SK-N-SH (cell line): Measurements from ENCODE around the gene CLCN2. TPM values are rescaled to one million over a fixed set of nuclear protein-coding genes. Genes with fewer than 3 reads are reported as not detected.

Experiments
- CTCF ChIA-PET: fragments of 300-600, 350-600 bp; formaldehyde crosslinking; extraction: SDS; loops from one replicate; lab custom pipeline; 2021; lab: Yijun Ruan, JAX
- POLR2A ChIA-PET: fragments of 350-600 bp; sonication (Branson Sonifier 250); formaldehyde crosslinking; extraction: SDS; loops from one replicate; lab custom pipeline; 2020; ENCODE audit warnings: antibody characterized with exemption, inconsistent platforms; lab: Yijun Ruan, JAX
- DNase-seq: peaks from one replicate; pipeline ENCODE4 v3.0.0; 2012
- H2AFZ ChIP-seq: fragments of 200-600 bp; sonication (generic); 2 replicates; pipeline ENCODE4 v1.8.1; 2016; ENCODE audit warnings: antibody characterized with exemption, mild to moderate bottlenecking, low read depth
- H3F3A ChIP-seq: fragments of 200-600 bp; sonication (generic); replicated peaks from 2 replicates; pipeline ENCODE3; 2016; ENCODE audit warnings: antibody characterized with exemption, mild to moderate bottlenecking; ENCODE audit not compliant: insufficient read depth
- H3K27ac ChIP-seq, 2 experiments: fragments of 200-500 bp in 1 of 2; fragments of 200-600 bp in 1 of 2; sonication (Bioruptor generic) in 1 of 2; sonication (generic), shearing (Covaris generic) in 1 of 2; 2 replicates each; pipeline versions ENCODE4 v1.5.1 to v1.6.1; 2014 to 2016; ENCODE audit warnings: low read depth in 2 of 2, inconsistent platforms in 1 of 2, low read length in 1 of 2, mild to moderate bottlenecking in 1 of 2, mixed read lengths in 1 of 2
- H3K27me3 ChIP-seq: fragments of 200-600 bp; sonication (generic), shearing (Covaris generic); 2 replicates; pipeline ENCODE4 v1.6.1; 2016; ENCODE audit warnings: mixed run types; ENCODE audit not compliant: insufficient read depth
- H3K36me3 ChIP-seq, 2 experiments: fragments of 200-500 bp in 1 of 2; fragments of 200-600 bp in 1 of 2; sonication (Bioruptor generic) in 1 of 2; sonication (generic) in 1 of 2; replicated peaks in 1 of 2; 2 replicates each; pipeline versions ENCODE3 to v1.5.1; 2014 to 2016; ENCODE audit warnings: low read length in 1 of 2, mild to moderate bottlenecking in 1 of 2; ENCODE audit not compliant: insufficient read depth in 2 of 2, control insufficient read depth in 1 of 2
- H3K4me1 ChIP-seq, 2 experiments: fragments of 200-500 bp in 1 of 2; fragments of 200-600 bp in 1 of 2; sonication (Bioruptor generic) in 1 of 2; sonication (generic), shearing (Covaris generic) in 1 of 2; 2 replicates each; pipeline versions ENCODE4 v1.5.1 to v1.6.1; 2014 to 2016; ENCODE audit warnings: low read depth in 1 of 2, low read length in 1 of 2, mixed run types in 1 of 2; ENCODE audit not compliant: insufficient read depth in 2 of 2, control insufficient read depth in 1 of 2
- H3K4me2 ChIP-seq: fragments of 200-600 bp; sonication (generic), shearing (Covaris generic); 2 replicates; pipeline ENCODE4 v1.6.1; 2017; ENCODE audit warnings: mixed run types
- H3K4me3 ChIP-seq, 2 experiments: fragments of 200-500 bp in 1 of 2; fragments of 200-600 bp in 1 of 2; sonication (Bioruptor generic) in 1 of 2; sonication (generic), shearing (Covaris generic) in 1 of 2; 2 replicates each; pipeline versions ENCODE4 v1.5.1 to v1.8.1; 2014 to 2016; ENCODE audit warnings: low read depth in 2 of 2, inconsistent platforms in 1 of 2, low read length in 1 of 2, mild to moderate bottlenecking in 1 of 2, mixed read lengths in 1 of 2, moderate library complexity in 1 of 2
- H3K79me2 ChIP-seq: fragments of 200-600 bp; sonication (generic); 2 replicates; pipeline ENCODE4 v1.8.1; 2017; ENCODE audit warnings: mild to moderate bottlenecking; ENCODE audit not compliant: insufficient read depth
- H3K9ac ChIP-seq: fragments of 200-600 bp; sonication (generic); 2 replicates; pipeline ENCODE4 v1.6.1; 2017; ENCODE audit warnings: mixed run types
- H3K9me2 ChIP-seq: fragments of 200-600 bp; sonication (generic); 2 replicates; pipeline ENCODE4 v1.6.1; 2017; ENCODE audit warnings: mixed run types
- H3K9me3 ChIP-seq: fragments of 200-600 bp; sonication (generic); 2 replicates; pipeline ENCODE4 v1.6.1; 2017; ENCODE audit warnings: mixed run types, mild to moderate bottlenecking, moderate library complexity
- H4K20me1 ChIP-seq: fragments of 200-600 bp; sonication (generic); 2 replicates; pipeline ENCODE4 v1.6.1; 2017; ENCODE audit warnings: mild to moderate bottlenecking, mixed run types; ENCODE audit not compliant: insufficient read depth
- CTCF ChIP-seq: fragments of 200-600 bp; sonication (generic); IDR thresholded peaks from 2 replicates; pipeline ENCODE4 v1.6.1; 2017; ENCODE audit warnings: antibody characterized with exemption, mild to moderate bottlenecking, moderate library complexity
- ELF1 ChIP-seq: IDR thresholded peaks from 2 replicates; pipeline ENCODE4 v1.4.0; 2012
- EP300 ChIP-seq, 2 experiments: IDR thresholded peaks; 2 replicates each; pipeline versions ENCODE4 v1.4.0 to v1.6.1; 2012; ENCODE audit warnings: borderline replicate concordance in 1 of 2, low read depth in 1 of 2, low read length in 1 of 2
- EZH2phosphoT487 ChIP-seq: fragments of 200-600 bp; sonication (generic); IDR thresholded peaks from 2 replicates; pipeline ENCODE4 v1.6.1; 2017; ENCODE audit warnings: low read depth, mixed run types, mild to moderate bottlenecking, antibody characterized with exemption, moderate library complexity, borderline replicate concordance
- FOSL2 ChIP-seq: IDR thresholded peaks from 2 replicates; pipeline ENCODE4 v1.4.0; 2012; ENCODE audit warnings: low read depth, mild to moderate bottlenecking, moderate library complexity, borderline replicate concordance
- MAX ChIP-seq: IDR thresholded peaks from 2 replicates; pipeline ENCODE4 v1.4.0; 2012; ENCODE audit warnings: low read depth
- MEF2A ChIP-seq: IDR thresholded peaks from 2 replicates; pipeline ENCODE4 v1.4.0; 2012; ENCODE audit warnings: low read depth, borderline replicate concordance
- MXI1 ChIP-seq: IDR thresholded peaks from 2 replicates; pipeline ENCODE4 v1.6.1; 2012; ENCODE audit warnings: mild to moderate bottlenecking, low read depth, low read length, improper control_type of control experiment
- POLR2AphosphoS5 ChIP-seq: IDR thresholded peaks from 2 replicates; pipeline ENCODE4 v1.6.1; 2012; ENCODE audit warnings: low read depth, low read length
- RAD21 ChIP-seq: IDR thresholded peaks from 2 replicates; pipeline ENCODE4 v1.6.1; 2012; ENCODE audit warnings: mild to moderate bottlenecking, low read length
- RXRA ChIP-seq: IDR thresholded peaks from 2 replicates; pipeline ENCODE4 v1.4.0; 2012; ENCODE audit warnings: low read depth, mild to moderate bottlenecking, borderline replicate concordance
- TAF1 ChIP-seq: IDR thresholded peaks from 2 replicates; pipeline ENCODE4 v1.6.1; 2012; ENCODE audit warnings: low read depth, mild to moderate bottlenecking, low read length, moderate library complexity, borderline replicate concordance
- TEAD4 ChIP-seq: IDR thresholded peaks from 2 replicates; pipeline ENCODE4 v1.4.0; 2012; ENCODE audit warnings: mild to moderate bottlenecking, borderline replicate concordance; ENCODE audit not compliant: insufficient read depth
- USF1 ChIP-seq: IDR thresholded peaks from 2 replicates; pipeline ENCODE4 v1.4.0; 2012; ENCODE audit warnings: low read depth, borderline replicate concordance
- ZBTB33 ChIP-seq: IDR thresholded peaks from 2 replicates; pipeline ENCODE4 v1.4.0; 2012; ENCODE audit warnings: low read depth, borderline replicate concordance
- WGBS: methylation state at CpG from one replicate; pipeline ENCODE4 v1.1.6; 2017; ENCODE audit warnings: low lambda C conversion rate; 5-methylcytosine and 5-hydroxymethylcytosine counted together
- polyA plus RNA-seq, 3 experiments: library from polyadenylated mRNA; depleted of rRNA; stranded (reverse); fragments of >200 nt; gene quantifications; 2 replicates each; pipeline ENCODE4 v1.2.3, GENCODE V29; 2012

Gene CLCN2
- polyA plus RNA-seq, 1 of the 3 experiments (the other 2 are of a cell fraction) = 9.1 TPM

GRCh38 chr3:184325715-184326369, 35.6 kb downstream of the CLCN2 start:
- Histone ChIP-seq H3K36me3 (peaks cover 87 to 95% of the 10 kb centered on the region in 2 experiments), H3F3A (peaks cover 48% of the 10 kb centered on the region), H3K9me3 (no peaks in the 10 kb centered on the region), H3K4me1 (peaks cover 0 to under 1% of the 10 kb centered on the region in 2 experiments; a peak in 1 of 4 replicates), H2AFZ (no peak overlapping the region), H3K9ac (no peak overlapping the region), H3K27ac (no peak overlapping the region), H3K4me3 (no peak overlapping the region), H4K20me1 (peaks cover 48% of the 10 kb centered on the region), H3K4me2 (no peak overlapping the region), H3K9me2 (no peaks in the 10 kb centered on the region), H3K27me3 (no peaks in the 10 kb centered on the region), H3K79me2 (peaks cover 92% of the 10 kb centered on the region)
- CTCF ChIA-PET = no interaction called here
- peak; percentile 5 for DNase-seq
- 92% methylated on average over 6 of the region's 6 CpGs for WGBS
- POLR2A ChIA-PET = no interaction called here
- no peak for TF ChIP-seq EZH2phosphoT487
- no peak for TF ChIP-seq EP300 (IDR thresholded peaks at IDR 0.05; ENCODE audit: borderline replicate concordance in 1 of 2, low read depth in 1 of 2, low read length in 1 of 2)
- TF ChIP-seq RAD21 = no peak
- TF ChIP-seq RXRA = no peak
- TF ChIP-seq POLR2AphosphoS5 = no peak

GRCh38 chr3:184325269-184325668, 36.1 kb downstream of the CLCN2 start:
- no peak overlapping the region for H3K9ac ChIP-seq
- peaks cover 2 to 6% of the 10 kb centered on the region in 2 experiments; a peak in 3 of 4 replicates for H3K4me1 ChIP-seq
- no peaks in the 10 kb centered on the region for H3K27me3 ChIP-seq
- peaks cover 97% of the 10 kb centered on the region for H3K79me2 ChIP-seq
- peaks cover 89 to 97% of the 10 kb centered on the region in 2 experiments for H3K36me3 ChIP-seq
- peaks cover 44% of the 10 kb centered on the region for H3F3A ChIP-seq
- H3K9me3 ChIP-seq = no peaks in the 10 kb centered on the region
- no peak overlapping the region for H3K4me3 ChIP-seq
- H3K9me2 ChIP-seq = no peaks in the 10 kb centered on the region
- no peak overlapping the region for H3K27ac ChIP-seq
- ChIA-PET POLR2A (no interaction called here), CTCF (interaction anchor here (1.3 kb wide), 1 partner anchor 12 kb away, joined by 5 read pairs; the partner anchor contains the start of gene FAM131A)
- WGBS = 95% methylated on average over 13 of the region's 13 CpGs
- no peak for TF ChIP-seq TEAD4
- TF ChIP-seq MXI1 = no peak
- no peak for TF ChIP-seq ZBTB33
- TF ChIP-seq ELF1 = no peak
- TF ChIP-seq MEF2A = no peak
- TF ChIP-seq TAF1 = no peak
- no peak for TF ChIP-seq CTCF
- no peak for TF ChIP-seq FOSL2
- TF ChIP-seq USF1 = no peak
- TF ChIP-seq MAX = no peak
- TF ChIP-seq RXRA = no peak
- H2AFZ ChIP-seq = no peak overlapping the region
- peak; percentile 4 for DNase-seq
- H4K20me1 ChIP-seq = peaks cover 53% of the 10 kb centered on the region
- H3K4me2 ChIP-seq = no peak overlapping the region
